H1 (cell line): ENCODE data around the gene SLC39A13.

Experiments
- RAD21 ChIP-seq, 2 experiments: IDR thresholded peaks in 1 of 2; conservative IDR thresholded peaks in 1 of 2; 2 replicates each; pipeline ENCODE4 v1.6.1; 2011; ENCODE audit warnings: low read depth in 2 of 2, low read length in 2 of 2, improper control_type of control experiment in 1 of 2, inconsistent platforms in 1 of 2, mild to moderate bottlenecking in 1 of 2, moderate library complexity in 1 of 2
- SIRT6 ChIP-seq: IDR thresholded peaks from one replicate; pipeline ENCODE4 v1.7.1; 2012; ENCODE audit warnings: low read length, inconsistent platforms
- TF ChIP-seq, protein P1 (sequence below), 3 experiments: IDR thresholded peaks; 1 replicate in 2 of 3; 2 replicates in 1 of 3; pipeline versions ENCODE4 v1.5.1 to v1.6.1; 2011; ENCODE audit warnings: low read length in 3 of 3, mild to moderate bottlenecking in 3 of 3, inconsistent platforms in 2 of 3, low read depth in 1 of 3, moderate library complexity in 1 of 3; ENCODE audit not compliant: insufficient read depth in 1 of 3; ENCODE audit errors: control extremely low read depth in 1 of 3

DNA sequence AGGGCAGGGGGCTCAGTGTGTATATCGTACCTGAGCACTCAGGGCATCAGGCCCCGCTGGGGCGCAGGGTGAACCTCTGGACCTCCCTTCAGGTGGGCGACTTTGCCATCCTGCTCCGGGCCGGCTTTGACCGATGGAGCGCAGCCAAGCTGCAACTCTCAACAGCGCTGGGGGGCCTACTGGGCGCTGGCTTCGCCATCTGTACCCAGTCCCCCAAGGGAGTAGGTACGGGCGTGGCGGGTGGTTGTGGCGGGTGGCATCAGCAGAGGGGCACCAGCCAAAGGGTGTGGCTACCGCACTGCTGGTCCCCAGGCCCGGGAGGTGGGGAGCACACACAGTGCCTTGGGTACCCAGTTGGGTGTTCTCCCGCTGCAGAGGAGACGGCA, 6.3 kb downstream of the SLC39A13 start:
- no peak for TF ChIP-seq RAD21 (IDR thresholded peaks at IDR 0.05 in 1 of 2, conservative IDR thresholded peaks at IDR 0.05 in 1 of 2; ENCODE audit: low read depth in 2 of 2, low read length in 2 of 2)
- TF ChIP-seq, protein P1, sequence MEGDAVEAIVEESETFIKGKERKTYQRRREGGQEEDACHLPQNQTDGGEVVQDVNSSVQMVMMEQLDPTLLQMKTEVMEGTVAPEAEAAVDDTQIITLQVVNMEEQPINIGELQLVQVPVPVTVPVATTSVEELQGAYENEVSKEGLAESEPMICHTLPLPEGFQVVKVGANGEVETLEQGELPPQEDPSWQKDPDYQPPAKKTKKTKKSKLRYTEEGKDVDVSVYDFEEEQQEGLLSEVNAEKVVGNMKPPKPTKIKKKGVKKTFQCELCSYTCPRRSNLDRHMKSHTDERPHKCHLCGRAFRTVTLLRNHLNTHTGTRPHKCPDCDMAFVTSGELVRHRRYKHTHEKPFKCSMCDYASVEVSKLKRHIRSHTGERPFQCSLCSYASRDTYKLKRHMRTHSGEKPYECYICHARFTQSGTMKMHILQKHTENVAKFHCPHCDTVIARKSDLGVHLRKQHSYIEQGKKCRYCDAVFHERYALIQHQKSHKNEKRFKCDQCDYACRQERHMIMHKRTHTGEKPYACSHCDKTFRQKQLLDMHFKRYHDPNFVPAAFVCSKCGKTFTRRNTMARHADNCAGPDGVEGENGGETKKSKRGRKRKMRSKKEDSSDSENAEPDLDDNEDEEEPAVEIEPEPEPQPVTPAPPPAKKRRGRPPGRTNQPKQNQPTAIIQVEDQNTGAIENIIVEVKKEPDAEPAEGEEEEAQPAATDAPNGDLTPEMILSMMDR (IDR thresholded peaks at IDR 0.05; ENCODE audit: control extremely low read depth in 1 of 3, insufficient read depth in 1 of 3, low read depth in 1 of 3, low read length in 3 of 3): no peak
- no peak for TF ChIP-seq SIRT6
